HG02870 (cell line): ENCODE data around the gene ZNF224.

Experiments
- ATAC-seq: cut with Tn5 transposase; IDR thresholded peaks from one replicate; pipeline ENCODE4 v1.9.1; 2021; ENCODE audit warnings: mild to moderate bottlenecking, moderate library complexity; ENCODE audit not compliant: unreplicated experiment

The ZNF224 gene

DNA sequence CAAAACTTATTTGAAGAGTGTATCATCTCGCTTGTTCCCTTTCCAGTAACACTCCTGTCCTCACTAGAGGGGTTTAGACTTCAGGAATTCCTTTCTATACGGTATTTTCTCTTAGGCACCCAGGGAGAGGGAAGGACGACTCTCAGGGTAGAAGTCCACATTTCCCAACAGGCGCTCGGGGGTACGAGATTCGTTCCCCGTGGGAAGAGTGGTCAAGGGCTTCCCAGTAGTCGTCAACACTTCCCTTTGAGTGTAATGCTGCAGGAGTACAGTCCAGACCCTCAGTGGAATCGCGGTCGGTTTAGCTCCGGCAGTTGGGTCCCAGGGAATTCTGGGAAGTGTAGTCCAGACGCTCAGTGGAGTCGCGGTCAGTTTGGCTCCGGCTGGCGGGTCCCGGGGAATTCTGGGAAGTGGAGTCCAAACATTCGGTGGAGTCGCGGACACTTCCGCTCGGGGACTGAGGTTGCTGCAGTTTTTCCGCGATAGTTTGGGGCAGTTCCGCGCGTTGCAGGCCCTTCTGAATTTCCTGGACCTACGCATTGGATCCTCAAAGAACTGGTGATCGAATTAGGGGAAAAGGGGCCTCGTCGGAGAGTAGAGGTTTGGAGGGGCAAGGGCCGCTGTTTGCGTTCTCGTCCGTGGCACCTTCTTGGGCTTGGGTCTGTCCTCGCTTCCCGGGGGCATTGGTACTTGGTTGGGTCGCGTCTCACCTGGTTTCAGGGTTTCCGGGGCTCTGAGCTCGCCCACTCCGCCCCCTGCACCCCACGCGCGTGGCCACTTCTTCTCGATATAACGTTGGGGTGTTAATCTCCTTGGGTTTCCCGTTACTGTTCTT, at the start of gene ZNF224:
ZNF224 (plus strand) TSS at position 431 of the 835 bp plus-strand sequence. CDS start 3,513 bp downstream, outside the sequence.
- peak; percentile 88 for ATAC-seq

DNA sequence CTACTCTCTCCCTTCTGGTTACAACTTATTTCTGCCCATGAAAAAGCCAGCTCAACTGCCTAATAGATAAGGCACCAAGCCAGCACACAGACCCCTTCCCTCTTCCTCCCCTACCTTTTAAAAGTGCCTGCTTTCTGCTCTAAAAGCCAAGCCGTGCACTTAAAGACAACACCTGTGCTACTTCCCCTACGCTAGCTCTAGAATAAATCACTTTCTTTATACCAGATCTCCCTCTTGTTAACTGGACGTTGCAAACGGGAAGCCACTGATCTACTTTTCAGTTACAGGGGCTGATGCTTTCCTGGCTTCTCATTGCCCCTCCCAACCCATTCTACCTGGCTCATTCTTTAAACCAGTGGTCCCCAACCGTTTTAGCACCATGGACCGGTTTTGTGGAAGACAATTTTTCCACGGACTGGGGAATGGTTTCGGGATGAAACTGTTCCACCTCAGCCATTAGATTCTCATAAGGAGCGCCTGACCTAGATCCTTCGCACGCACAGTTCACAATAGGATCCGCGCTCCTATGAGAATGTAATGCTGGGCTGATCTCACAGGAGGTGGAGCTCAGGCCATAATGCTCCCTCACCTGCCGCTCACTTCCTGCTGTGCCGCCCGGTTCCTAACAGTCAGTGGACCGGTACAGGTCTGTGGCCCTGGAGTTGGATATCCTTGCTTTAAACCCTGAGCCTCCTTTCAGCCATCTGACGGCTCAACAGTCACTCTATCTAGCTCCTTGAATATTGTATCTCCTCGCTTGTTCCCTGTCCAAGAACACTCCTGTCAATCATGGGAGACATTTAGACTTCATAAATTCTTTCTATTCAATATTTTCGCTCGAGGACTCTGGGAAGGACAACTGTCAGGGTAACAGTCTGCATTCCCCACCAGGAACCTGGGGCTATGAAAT, 43.2 kb upstream of the ZNF224 start:
- ATAC-seq: peak; percentile 8

DNA sequence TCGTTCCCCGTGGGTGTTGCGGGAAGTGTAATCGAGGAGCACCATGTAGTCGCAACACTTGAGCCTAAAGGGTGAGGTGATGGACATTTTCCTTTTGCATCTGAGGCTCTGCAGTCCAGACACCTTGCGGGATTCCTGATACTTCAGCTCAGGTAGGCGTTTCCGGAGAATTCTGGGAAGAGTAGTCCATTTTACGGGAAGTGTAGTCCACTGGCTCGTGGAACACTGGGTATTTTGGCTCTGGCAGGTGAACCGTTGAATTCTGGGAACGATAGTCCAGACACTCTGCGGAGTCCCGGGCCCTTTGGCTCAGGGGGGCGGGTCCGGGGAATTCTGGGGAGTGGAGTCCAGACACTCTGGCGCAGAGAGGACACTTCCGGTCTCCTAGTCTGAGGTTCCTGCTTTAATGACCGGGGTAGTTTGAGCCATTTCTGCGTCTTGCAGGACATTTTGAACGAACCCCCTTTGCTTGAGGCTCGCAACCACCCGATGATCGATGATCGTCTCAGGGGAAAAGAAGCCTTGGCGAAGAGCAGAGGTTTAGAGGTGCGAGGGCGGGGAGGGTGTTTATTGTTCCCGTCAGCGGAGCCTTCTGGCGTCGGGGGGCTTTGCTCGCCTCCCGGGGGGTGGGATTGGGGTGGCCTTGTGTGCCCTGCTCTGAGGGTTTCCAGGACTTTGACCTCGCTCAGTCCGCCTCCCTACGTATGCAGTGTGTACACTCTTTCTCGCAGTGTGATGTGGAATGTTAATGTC, 42.3 kb upstream of the ZNF224 start, which contains the start of gene ZNF223:
ZNF223 (plus strand) TSS at position 387 of the 753 bp plus-strand sequence. CDS start 3,141 bp downstream, outside the sequence.
- peak; percentile 74 for ATAC-seq

DNA sequence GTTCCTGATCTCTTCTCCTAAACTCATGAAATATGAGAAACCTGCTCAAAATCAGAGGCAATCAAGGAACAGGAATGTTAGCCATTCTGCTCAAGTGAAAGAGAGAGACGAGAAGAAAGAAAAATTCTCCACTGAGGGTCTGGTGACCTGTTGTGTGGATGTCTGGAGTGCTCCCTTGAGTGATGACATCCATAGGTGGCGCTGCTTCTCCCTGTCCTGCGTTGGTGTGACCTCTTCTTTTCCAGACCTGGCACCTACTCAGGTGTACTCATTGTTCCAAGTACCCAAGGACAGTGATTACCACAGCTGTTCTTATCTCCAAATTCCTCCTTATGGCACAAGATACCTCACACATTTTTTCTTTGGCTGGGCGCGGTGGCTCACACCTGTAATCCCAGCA, 38.3 kb upstream of the ZNF224 start:
- ATAC-seq: no peak

DNA sequence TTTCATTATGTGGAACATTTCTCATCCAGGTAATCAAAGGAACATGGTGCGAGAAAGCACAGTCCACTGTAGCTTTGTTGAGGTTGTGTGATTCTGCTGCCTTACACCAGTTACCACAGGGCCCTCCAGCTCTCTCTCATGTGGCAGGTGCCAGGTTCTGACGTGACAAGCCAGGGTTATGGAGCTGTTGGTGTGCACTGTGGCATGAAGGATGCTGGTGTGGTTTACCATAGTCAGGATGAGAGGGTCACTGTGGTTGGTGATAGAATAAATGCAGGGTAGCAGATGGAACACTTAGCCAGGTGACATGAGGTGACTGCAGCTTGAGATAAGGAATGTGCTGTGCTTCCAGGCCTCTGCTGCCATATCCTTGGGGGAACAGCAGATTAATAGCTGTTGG, 34.9 kb upstream of the ZNF224 start:
- ATAC-seq: no peak

- no peak for ATAC-seq
Measured at GRCh38 chr19:44061038-44061437, 33.1 kb upstream of the ZNF224 start.

- no peak for ATAC-seq
Measured at GRCh38 chr19:44066305-44066704, 27.9 kb upstream of the ZNF224 start.

GRCh38 chr19:44069415-44069814, 24.7 kb upstream of the ZNF224 start:
- no peak for ATAC-seq

DNA sequence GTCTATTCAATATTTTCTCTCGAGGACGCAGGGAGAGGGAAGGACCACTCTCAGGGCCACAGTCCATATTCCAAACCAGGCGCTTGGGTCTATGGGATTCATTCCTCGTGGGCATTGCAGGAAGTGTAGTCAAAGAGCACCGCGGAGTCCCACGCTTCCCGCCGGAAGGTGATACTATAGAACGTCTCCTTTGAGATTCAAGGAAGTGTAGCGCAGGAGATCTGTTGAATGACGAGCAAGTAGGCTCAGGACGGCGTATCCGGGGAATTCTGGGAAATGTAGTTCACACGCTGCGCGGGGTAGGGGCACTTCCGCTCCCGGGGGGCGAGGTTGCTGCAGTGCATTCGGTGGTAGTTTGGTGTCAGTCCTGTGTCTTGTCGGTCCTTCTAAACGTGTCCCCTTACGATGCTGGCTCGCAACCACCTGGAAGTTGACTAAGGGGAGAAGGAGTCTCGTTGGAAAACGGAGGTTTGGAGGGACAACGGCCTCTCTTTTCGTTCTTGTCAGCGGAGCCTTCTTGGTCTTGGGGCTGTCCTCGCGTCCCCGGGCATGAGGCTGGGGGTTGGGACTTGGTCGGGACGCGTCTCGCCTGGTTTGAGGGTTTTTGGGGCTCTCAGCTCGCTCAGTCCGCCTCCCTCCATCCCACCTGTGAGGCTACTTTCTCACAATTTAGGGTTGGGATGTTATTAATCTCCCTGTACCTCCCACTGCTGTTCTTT, 22.2 kb upstream of the ZNF224 start, which contains the start of gene ZNF284:
ZNF284 (plus strand) TSS at position 336 of the 719 bp plus-strand sequence. CDS start 4,231 bp downstream, outside the sequence.
- peak; percentile 87 for ATAC-seq

- no peak for ATAC-seq
Measured at GRCh38 chr19:44072543-44073401, 21.4 kb upstream of the ZNF224 start.

DNA sequence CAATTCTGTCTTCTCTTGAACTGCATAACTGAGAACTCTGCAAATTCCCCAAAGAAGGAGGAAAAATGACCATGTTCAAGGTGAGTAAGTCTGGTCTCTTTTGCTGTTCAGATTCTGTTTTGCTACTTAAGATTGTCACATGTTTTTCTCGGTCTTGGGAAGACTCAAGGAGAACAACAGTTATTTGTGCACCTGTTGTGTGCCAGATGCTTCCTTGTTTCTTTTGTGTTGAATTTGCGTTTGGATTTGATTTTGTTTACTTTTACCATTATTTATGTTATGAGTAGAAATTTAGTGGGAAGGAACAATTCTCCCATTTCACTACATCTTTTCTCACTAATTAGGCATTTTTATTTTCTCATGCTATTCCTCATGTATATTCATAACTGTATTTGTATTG, 17.8 kb upstream of the ZNF224 start:
- ATAC-seq: no peak

- ATAC-seq: no peak
Measured at GRCh38 chr19:44092108-44092507, 2.1 kb upstream of the ZNF224 start.

- ATAC-seq: no peak
Measured at GRCh38 chr19:44107751-44108150, 13.6 kb downstream of the ZNF224 start.

GRCh38 chr19:44109458-44109857, 15.3 kb downstream of the ZNF224 start:
- no peak for ATAC-seq

DNA sequence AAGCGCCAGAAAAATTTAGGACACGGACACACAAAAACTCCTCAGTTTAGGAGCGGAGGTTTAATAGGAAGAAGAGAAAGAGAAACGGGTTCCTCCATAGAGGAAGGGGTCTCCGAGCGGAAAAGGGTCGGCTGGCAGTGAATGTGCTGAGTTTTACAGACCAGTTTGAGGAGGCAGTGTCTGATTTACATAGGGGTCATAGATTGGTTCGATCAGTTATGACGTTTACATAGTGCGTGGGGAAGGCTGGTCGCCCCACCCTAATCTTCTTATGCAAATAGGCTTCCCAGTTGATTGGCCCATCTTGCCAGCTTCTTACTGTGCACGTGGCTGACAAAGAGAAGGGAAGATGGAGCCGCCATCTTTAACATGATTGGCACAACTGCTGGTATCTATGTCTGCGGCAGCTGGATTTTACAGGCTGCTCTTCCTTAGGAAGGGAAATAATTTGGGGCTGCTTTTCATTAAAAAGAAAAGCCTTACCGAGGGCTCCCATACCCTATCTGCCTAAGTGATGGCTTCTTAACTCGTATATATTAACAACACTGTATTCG, 17.8 kb downstream of the ZNF224 start:
- ATAC-seq: no peak

GRCh38 chr19:44112802-44113137, 18.6 kb downstream of the ZNF224 start:
- ATAC-seq: no peak

GRCh38 chr19:44113138-44113783, 19.1 kb downstream of the ZNF224 start, which contains the start of gene ZNF225:
ZNF225 (plus strand) TSS chr19:44113399; CDS start chr19:44115828, 2,429 bp downstream.
- ATAC-seq: peak; percentile 90

DNA sequence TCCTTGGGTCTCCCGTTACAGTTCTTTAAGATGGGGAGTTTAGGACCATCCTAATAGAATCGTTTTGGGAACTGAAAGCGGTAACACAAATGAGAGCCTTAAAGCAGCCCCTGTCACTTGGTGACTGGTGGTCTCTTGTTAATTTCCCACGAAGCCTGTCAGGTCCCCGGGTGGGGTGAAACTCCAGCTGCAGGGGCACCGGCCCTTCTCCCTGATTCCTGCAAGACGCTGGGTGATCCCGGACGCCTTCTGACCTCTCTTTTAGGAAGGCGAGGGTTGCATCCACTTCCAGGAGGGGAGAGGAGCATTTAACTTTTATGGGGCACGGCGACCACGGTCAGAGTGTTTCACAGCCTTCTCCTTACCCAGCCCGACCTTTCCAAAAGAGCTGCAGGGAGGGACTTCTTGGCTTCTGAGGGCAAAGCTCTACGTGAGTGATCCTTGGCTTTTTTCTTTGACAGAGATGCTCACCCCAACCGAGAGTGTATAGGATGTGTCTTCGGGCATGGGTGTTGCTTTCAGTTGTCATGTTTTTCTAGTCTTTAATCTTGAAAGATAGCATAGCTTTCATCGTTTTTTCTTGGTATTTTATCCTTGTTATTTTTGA, 19.7 kb downstream of the ZNF224 start:
- peak; percentile 22 for ATAC-seq
